ENCODE results near the gene THAP12. TPM values are rescaled to one million over a fixed set of nuclear protein-coding genes. Genes with fewer than 3 reads are reported as not detected.

The THAP12 gene
- total RNA-seq, 1 donor: 44.5 TPM

DNA sequence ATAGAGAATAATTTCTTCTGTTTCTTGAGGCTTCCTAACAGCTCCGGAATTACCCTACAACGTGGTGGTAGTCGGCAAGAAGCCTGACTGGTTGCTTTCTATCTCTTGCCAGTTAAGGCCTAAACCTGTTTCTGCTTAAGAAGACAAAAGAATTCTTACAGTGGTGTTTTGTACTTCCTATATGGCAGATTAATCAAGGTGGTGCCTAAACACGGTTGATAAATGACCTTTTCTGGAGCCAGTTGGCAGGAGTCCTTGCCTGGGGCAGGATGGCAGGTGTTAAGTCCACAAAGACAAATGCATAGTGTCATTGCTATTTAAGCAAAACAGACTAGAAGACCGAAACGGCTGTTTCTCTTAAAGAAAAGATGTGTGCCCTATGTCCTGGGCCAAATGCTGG lies 10.1 kb upstream of the THAP12 start:
- Histone ChIP-seq H3K4me3 (ENCODE audit: insufficient read depth, low read length) (no peak overlapping the region), H3K27me3 (ENCODE audit: insufficient read depth, low read length) (no peaks in the 10 kb centered on the region), H4K20me1 (ENCODE audit: insufficient read depth, low read length) (no peaks in the 10 kb centered on the region), H3K27ac (ENCODE audit: low read depth, low read length) (no peak overlapping the region), H3K4me2 (ENCODE audit: insufficient read depth, low read length) (no peak overlapping the region), H2AFZ (ENCODE audit: low read length) (no peak overlapping the region), H3K4me1 (ENCODE audit: insufficient read depth, low read length) (no peaks in the 10 kb centered on the region), H3K9me3 (ENCODE audit: low read depth, low read length) (no peaks in the 10 kb centered on the region), H3K79me2 (ENCODE audit: insufficient read depth, low read length) (no peaks in the 10 kb centered on the region), H3K36me3 (ENCODE audit: insufficient read depth, low read length) (no peaks in the 10 kb centered on the region)
- TF ChIP-seq, protein P1, sequence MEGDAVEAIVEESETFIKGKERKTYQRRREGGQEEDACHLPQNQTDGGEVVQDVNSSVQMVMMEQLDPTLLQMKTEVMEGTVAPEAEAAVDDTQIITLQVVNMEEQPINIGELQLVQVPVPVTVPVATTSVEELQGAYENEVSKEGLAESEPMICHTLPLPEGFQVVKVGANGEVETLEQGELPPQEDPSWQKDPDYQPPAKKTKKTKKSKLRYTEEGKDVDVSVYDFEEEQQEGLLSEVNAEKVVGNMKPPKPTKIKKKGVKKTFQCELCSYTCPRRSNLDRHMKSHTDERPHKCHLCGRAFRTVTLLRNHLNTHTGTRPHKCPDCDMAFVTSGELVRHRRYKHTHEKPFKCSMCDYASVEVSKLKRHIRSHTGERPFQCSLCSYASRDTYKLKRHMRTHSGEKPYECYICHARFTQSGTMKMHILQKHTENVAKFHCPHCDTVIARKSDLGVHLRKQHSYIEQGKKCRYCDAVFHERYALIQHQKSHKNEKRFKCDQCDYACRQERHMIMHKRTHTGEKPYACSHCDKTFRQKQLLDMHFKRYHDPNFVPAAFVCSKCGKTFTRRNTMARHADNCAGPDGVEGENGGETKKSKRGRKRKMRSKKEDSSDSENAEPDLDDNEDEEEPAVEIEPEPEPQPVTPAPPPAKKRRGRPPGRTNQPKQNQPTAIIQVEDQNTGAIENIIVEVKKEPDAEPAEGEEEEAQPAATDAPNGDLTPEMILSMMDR (IDR thresholded peaks at IDR 0.05; ENCODE audit: extremely low read depth, low read depth, low read length): no peak
- no peak for DNase-seq (ENCODE audit: insufficient read length, low spot score, missing footprints)

DNA sequence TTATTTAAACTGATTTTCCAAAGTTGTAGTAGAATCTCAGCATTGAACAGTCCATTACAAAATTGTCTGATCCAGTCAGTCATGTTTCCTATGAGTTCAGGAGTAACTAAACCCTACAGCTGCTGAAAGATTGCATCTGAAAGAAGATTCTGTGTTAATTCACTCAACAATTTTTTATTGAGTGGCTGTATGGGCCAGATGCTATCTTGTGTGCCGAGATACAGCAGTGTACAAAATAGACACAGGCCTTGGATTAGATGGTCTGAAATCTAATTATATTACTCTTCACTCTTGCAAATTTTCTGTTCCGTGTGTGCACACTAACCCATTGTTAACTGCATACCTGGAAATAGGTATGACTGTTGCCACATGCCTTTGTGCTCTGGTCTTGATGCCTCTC lies 7.5 kb upstream of the THAP12 start:
- Histone ChIP-seq H4K20me1 (ENCODE audit: insufficient read depth, low read length) (no peaks in the 10 kb centered on the region), H3K4me1 (ENCODE audit: insufficient read depth, low read length) (no peaks in the 10 kb centered on the region), H3K4me3 (ENCODE audit: insufficient read depth, low read length) (no peak overlapping the region), H3K27me3 (ENCODE audit: insufficient read depth, low read length) (no peaks in the 10 kb centered on the region), H3K79me2 (ENCODE audit: insufficient read depth, low read length) (no peaks in the 10 kb centered on the region), H3K9me3 (ENCODE audit: low read depth, low read length) (no peaks in the 10 kb centered on the region), H2AFZ (ENCODE audit: low read length) (no peak overlapping the region), H3K27ac (ENCODE audit: low read depth, low read length) (no peak overlapping the region), H3K36me3 (ENCODE audit: insufficient read depth, low read length) (no peaks in the 10 kb centered on the region), H3K4me2 (ENCODE audit: insufficient read depth, low read length) (no peak overlapping the region)
- TF ChIP-seq, protein P1 (IDR thresholded peaks at IDR 0.05; ENCODE audit: extremely low read depth, low read depth, low read length): no peak
- DNase-seq (ENCODE audit: insufficient read length, low spot score, missing footprints): no peak

DNA sequence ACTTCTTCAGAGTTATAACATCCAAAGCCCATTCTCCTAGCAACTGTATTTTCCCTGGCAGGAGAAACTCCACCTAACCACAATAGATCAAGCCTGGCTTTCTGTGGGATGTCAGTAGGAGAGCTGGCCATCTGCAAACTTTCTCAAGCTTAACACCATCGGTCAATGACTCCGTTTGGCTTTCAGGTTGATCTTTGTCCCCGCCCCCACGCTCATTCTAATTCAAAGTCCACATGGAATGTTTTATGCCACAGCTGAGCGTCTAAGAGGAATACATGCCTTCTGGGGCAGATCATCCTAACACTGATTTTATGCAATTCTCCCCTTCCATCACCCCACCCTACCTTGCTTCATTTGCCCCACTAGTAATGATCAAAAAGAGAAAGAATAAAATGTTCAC lies 5.0 kb upstream of the THAP12 start:
- Histone ChIP-seq H3K27ac (ENCODE audit: low read depth, low read length) (no peak overlapping the region), H3K9me3 (ENCODE audit: low read depth, low read length) (no peaks in the 10 kb centered on the region), H3K4me2 (ENCODE audit: insufficient read depth, low read length) (no peak overlapping the region), H2AFZ (ENCODE audit: low read length) (no peak overlapping the region), H3K79me2 (ENCODE audit: insufficient read depth, low read length) (peaks cover 11% of the 10 kb centered on the region), H3K36me3 (ENCODE audit: insufficient read depth, low read length) (no peaks in the 10 kb centered on the region), H3K27me3 (ENCODE audit: insufficient read depth, low read length) (no peaks in the 10 kb centered on the region), H4K20me1 (ENCODE audit: insufficient read depth, low read length) (no peaks in the 10 kb centered on the region), H3K4me3 (ENCODE audit: insufficient read depth, low read length) (no peak overlapping the region), H3K4me1 (ENCODE audit: insufficient read depth, low read length) (peaks cover 11% of the 10 kb centered on the region)
- TF ChIP-seq, protein P1 (IDR thresholded peaks at IDR 0.05; ENCODE audit: extremely low read depth, low read depth, low read length): no peak
- DNase-seq (ENCODE audit: insufficient read length, low spot score, missing footprints): no peak

DNA sequence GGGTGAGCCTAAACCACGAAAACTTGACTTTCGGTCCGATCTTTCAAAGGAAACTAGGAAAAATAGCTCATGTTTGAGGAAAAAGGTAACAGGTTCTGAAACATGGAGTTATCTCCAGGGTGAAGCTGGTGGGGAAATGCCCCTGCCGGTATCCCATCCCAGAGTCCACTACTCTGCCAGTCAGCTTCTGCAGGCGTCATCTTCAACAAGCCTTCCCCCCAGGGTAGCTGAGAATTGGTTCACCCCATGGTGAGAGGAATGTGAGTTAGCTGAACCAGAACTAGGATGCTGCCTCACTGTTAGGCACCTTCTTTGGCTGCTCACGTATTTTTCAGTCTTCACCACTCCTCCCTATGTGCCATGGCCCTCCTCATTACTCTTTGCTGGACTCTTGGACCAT lies 1.3 kb upstream of the THAP12 start:
- peaks cover 20% of the 10 kb centered on the region for H3K4me1 ChIP-seq (ENCODE audit: insufficient read depth, low read length)
- TF ChIP-seq, protein P1 (IDR thresholded peaks at IDR 0.05; ENCODE audit: extremely low read depth, low read depth, low read length): no peak
- no peaks in the 10 kb centered on the region for H3K36me3 ChIP-seq (ENCODE audit: insufficient read depth, low read length)
- H3K4me2 ChIP-seq (ENCODE audit: insufficient read depth, low read length): peak overlapping the region; percentile 95
- H2AFZ ChIP-seq (ENCODE audit: low read length): peak overlapping the region; percentile 99
- no peaks in the 10 kb centered on the region for H3K27me3 ChIP-seq (ENCODE audit: insufficient read depth, low read length)
- DNase-seq (ENCODE audit: insufficient read length, low spot score, missing footprints): no peak
- no peak overlapping the region for H3K27ac ChIP-seq (ENCODE audit: low read depth, low read length)
- H3K4me3 ChIP-seq (ENCODE audit: insufficient read depth, low read length): no peak overlapping the region
- H3K79me2 ChIP-seq (ENCODE audit: insufficient read depth, low read length): peaks cover 45% of the 10 kb centered on the region
- no peaks in the 10 kb centered on the region for H3K9me3 ChIP-seq (ENCODE audit: low read depth, low read length)
- H4K20me1 ChIP-seq (ENCODE audit: insufficient read depth, low read length): peaks cover 17% of the 10 kb centered on the region

Data from osteoblast (primary cell).